HL-60 (cell line): ENCODE data around the gene TMEM52B.
"Not testable (repeated sequence)": the region's sequence is repeated elsewhere in the genome, so short reads cannot be mapped to it uniquely, and the experiment has no call there.

Experiments used
- DNase-seq, 2 experiments: peaks; one replicate each; pipeline ENCODE4 v3.0.0-alpha.2; 2010 to 2020; ENCODE audit warnings: low read depth in 1 of 2, low spot score in 1 of 2
- H3K27ac ChIP-seq: fragments of 250-450 bp; sonication (Bioruptor Pico); replicated peaks from 2 replicates; pipeline ENCODE4 v1.5.1; 2020; ENCODE audit warnings: mild to moderate bottlenecking, moderate library complexity
- H3K27me3 ChIP-seq: fragments of 250-450 bp; sonication (Bioruptor Pico); 2 replicates; pipeline ENCODE4 v1.5.1; 2021; ENCODE audit warnings: mild to moderate bottlenecking, moderate library complexity; ENCODE audit not compliant: insufficient read depth, poor library complexity, severe bottlenecking
- H3K4me3 ChIP-seq: replicated peaks from 2 replicates; pipeline ENCODE4 v1.5.1; 2011; ENCODE audit warnings: mild to moderate bottlenecking, control low read depth, low read length; ENCODE audit not compliant: insufficient read depth
- GABPA ChIP-seq: IDR thresholded peaks from 2 replicates; pipeline ENCODE4 v1.6.1; 2012; ENCODE audit warnings: low read depth
- POLR2AphosphoS5 ChIP-seq: IDR thresholded peaks from 2 replicates; pipeline ENCODE4 v1.6.1; 2012; ENCODE audit warnings: low read depth
- SPI1 ChIP-seq: IDR thresholded peaks from 2 replicates; pipeline ENCODE4 v1.6.1; 2012; ENCODE audit warnings: low read depth, mild to moderate bottlenecking, borderline replicate concordance
- TF ChIP-seq, protein P1 (sequence below): IDR thresholded peaks from 2 replicates; pipeline ENCODE4 v1.6.1; 2012; ENCODE audit warnings: low read depth; ENCODE audit not compliant: insufficient replicate concordance
- TF ChIP-seq, protein P2 (sequence below): IDR thresholded peaks from one replicate; pipeline ENCODE4 v1.5.1; 2011; ENCODE audit warnings: low read length, control low read depth, inconsistent platforms; ENCODE audit not compliant: insufficient read depth

TMEM52B gene

GRCh38 chr12:10221846-10222245 is 43.0 kb downstream of the TMEM52B start:
- no peak overlapping the region for H3K4me3 ChIP-seq
- no peak for TF ChIP-seq POLR2AphosphoS5
- TF ChIP-seq GABPA = no peak
- no peak for TF ChIP-seq SPI1
- TF ChIP-seq, protein P1, sequence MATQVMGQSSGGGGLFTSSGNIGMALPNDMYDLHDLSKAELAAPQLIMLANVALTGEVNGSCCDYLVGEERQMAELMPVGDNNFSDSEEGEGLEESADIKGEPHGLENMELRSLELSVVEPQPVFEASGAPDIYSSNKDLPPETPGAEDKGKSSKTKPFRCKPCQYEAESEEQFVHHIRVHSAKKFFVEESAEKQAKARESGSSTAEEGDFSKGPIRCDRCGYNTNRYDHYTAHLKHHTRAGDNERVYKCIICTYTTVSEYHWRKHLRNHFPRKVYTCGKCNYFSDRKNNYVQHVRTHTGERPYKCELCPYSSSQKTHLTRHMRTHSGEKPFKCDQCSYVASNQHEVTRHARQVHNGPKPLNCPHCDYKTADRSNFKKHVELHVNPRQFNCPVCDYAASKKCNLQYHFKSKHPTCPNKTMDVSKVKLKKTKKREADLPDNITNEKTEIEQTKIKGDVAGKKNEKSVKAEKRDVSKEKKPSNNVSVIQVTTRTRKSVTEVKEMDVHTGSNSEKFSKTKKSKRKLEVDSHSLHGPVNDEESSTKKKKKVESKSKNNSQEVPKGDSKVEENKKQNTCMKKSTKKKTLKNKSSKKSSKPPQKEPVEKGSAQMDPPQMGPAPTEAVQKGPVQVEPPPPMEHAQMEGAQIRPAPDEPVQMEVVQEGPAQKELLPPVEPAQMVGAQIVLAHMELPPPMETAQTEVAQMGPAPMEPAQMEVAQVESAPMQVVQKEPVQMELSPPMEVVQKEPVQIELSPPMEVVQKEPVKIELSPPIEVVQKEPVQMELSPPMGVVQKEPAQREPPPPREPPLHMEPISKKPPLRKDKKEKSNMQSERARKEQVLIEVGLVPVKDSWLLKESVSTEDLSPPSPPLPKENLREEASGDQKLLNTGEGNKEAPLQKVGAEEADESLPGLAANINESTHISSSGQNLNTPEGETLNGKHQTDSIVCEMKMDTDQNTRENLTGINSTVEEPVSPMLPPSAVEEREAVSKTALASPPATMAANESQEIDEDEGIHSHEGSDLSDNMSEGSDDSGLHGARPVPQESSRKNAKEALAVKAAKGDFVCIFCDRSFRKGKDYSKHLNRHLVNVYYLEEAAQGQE = no peak
- TF ChIP-seq, protein P2, sequence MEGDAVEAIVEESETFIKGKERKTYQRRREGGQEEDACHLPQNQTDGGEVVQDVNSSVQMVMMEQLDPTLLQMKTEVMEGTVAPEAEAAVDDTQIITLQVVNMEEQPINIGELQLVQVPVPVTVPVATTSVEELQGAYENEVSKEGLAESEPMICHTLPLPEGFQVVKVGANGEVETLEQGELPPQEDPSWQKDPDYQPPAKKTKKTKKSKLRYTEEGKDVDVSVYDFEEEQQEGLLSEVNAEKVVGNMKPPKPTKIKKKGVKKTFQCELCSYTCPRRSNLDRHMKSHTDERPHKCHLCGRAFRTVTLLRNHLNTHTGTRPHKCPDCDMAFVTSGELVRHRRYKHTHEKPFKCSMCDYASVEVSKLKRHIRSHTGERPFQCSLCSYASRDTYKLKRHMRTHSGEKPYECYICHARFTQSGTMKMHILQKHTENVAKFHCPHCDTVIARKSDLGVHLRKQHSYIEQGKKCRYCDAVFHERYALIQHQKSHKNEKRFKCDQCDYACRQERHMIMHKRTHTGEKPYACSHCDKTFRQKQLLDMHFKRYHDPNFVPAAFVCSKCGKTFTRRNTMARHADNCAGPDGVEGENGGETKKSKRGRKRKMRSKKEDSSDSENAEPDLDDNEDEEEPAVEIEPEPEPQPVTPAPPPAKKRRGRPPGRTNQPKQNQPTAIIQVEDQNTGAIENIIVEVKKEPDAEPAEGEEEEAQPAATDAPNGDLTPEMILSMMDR = no peak
- H3K27me3 ChIP-seq = no peaks in the 10 kb centered on the region
- no peak for DNase-seq
- no peak overlapping the region for H3K27ac ChIP-seq

DNA sequence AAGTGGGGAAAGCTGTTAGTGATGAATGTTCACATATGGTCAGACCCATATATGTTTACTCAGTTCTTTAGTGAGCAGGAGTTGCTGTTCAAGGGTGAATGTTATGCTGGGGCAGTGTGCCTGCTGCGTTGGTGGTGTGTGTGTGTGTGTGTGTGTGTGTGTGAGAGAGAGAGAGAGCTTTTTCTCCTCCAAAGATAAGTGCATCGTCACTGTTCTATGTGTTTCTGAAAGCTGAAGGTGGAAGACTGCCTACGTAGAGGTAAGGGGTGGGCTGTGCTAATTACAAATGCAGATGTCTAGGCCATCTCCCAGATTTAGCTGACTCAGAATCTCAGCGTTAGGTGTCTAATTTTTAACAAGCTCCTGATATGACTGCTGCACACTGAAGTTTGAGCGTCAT is 44.4 kb downstream of the TMEM52B start:
- DNase-seq = no peak
- no peaks in the 10 kb centered on the region for H3K27me3 ChIP-seq
- TF ChIP-seq, protein P2 = no peak
- no peak for TF ChIP-seq POLR2AphosphoS5
- H3K27ac ChIP-seq = no peak overlapping the region
- no peak overlapping the region for H3K4me3 ChIP-seq

DNA sequence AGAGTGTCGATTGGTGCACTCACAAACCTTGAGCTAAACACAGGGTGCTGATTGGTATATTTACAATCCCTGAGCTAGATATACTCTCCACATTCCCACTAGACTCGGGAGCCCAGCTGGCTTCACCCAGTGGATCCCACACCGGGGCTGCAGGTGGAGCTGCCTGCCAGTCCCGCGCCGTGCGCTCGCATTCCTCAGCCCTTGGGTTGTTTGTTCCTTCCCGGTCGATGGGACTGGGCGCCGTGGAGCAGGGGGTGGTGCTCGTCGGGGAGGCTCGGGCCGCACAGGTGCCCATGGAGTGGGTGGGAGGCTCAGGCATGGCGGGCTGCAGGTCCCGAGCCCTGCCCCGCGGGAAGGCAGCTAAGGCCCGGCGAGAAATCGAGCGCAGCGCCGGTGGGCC is 46.6 kb downstream of the TMEM52B start:
- not testable (repeated sequence) for H3K27me3 ChIP-seq, DNase-seq, H3K4me3 ChIP-seq, H3K27ac ChIP-seq

DNA sequence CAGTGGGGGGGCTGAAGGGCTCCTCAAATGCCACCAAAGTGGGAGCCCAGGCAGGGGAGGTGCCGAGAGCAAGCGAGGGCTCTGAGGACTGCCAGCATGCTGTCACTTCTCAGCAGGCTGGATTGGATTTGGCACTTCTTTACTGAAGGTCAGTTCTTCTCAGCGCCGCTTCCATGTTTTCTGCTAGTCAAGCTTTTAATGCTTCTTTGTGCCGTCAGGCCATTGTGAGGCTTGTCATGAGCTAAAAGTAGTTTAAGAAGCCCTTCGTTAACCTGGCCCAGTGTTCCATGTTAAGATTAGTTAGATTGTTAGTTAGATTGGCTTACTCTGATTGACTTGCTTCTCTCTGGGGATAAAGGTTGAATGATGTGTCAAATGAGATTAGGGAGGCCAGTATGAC is 47.3 kb downstream of the TMEM52B start:
- TF ChIP-seq SPI1 (no peak), POLR2AphosphoS5 (no peak), GABPA (no peak)
- TF ChIP-seq, protein P1 = no peak
- TF ChIP-seq, protein P2 = no peak
- no peak overlapping the region for H3K27ac ChIP-seq
- no peak for DNase-seq
- no peak overlapping the region for H3K4me3 ChIP-seq
- no peaks in the 10 kb centered on the region for H3K27me3 ChIP-seq
